ENCODE measurements around the gene PMPCB.
"Not testable (repeated sequence)": the region's sequence is repeated elsewhere in the genome, so short reads cannot be mapped to it uniquely, and the experiment has no call there.

The PMPCB gene

DNA sequence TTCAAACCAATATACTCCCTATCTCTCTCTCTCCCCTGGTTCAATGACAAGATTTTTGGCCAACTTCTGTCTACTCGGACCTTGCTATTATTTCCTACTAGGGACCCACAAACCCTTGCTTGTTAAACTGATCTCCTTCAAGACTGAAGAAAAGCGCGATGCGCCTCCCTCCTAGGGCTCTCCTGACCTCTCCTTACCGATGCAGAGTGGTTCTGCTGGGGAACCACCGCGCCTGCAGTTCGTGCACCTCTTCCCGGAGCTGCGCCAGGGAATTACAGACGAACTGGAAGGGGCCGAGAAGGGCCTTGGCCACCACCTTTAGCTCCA, 17.6 kb upstream of the PMPCB start:
- peak overlapping the region; percentile 93 for H3K27ac ChIP-seq (ENCODE audit: low read length)
- peak overlapping the region; percentile 77 for H3K4me2 ChIP-seq (ENCODE audit: insufficient read depth, low read length)
- H3K9ac ChIP-seq (ENCODE audit: low read depth, low read length): peak overlapping the region; percentile 90
- H3K9me3 ChIP-seq (ENCODE audit: insufficient read depth, low read length, severe bottlenecking); H4K20me1 ChIP-seq (ENCODE audit: insufficient read depth, low read length); H3K27me3 ChIP-seq (ENCODE audit: insufficient read depth, low read length, poor library complexity); DNase-seq: not testable (repeated sequence)
- ATAC-seq (ENCODE audit: insufficient read depth, low read depth): peak; percentile 47
- H2AFZ ChIP-seq (ENCODE audit: low read depth, low read length): peak overlapping the region; percentile 90
- peaks cover 22% of the 10 kb centered on the region for H3K79me2 ChIP-seq (ENCODE audit: insufficient read depth, low read length)
- peaks cover 23% of the 10 kb centered on the region for H3K4me1 ChIP-seq (ENCODE audit: insufficient read depth, low read length)
- H3K4me3 ChIP-seq (ENCODE audit: low read depth in 1 of 2, low read length in 2 of 2): peak overlapping the region; percentile 83 to 94
- H3K36me3 ChIP-seq (ENCODE audit: insufficient read depth, low read length): peaks cover 10% of the 10 kb centered on the region; the same call in 1 of the 2 replicates

DNA sequence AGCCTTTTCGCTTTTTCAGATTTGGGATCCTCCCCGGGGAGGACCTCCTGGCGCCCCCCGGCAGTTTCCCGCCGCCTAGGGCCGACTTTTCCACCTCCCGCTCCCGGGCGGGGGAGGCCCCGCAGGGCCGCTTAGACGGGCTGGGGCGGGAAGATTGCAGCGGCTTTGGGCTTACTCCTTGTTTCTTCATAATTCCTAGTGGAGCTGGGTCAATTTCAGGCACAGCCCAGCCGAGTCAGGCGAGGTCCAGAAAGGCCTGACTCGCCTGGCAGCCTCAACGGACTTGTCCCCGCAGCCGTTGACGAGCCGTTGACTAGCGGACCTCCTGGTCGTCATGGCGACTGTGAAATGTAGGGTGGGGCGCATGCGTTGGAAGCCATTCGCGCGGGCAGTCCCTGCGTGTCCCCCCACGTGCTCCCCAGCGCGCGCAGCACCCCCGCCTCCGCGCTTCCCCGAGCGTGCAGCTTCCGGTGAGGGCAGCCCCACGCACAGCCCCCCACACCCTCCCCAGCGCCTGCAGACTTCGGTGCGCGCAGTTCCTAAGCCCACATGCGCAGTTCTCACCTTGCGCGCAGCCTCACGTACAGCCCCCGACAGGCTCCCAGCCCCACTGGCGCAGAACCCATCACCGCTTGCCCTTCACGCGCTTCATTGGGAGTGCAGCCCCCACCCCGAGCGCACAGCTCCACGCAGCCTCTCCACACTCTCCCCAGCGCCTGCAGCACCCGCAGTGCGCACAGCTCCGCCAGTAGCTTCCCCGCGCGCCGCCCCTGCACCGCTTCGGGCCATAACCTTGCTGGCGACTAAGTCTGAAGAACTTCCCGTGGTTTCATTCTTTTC, 17.1 kb upstream of the PMPCB start:
- Histone ChIP-seq H3K79me2 (ENCODE audit: insufficient read depth, low read length) (peaks cover 22% of the 10 kb centered on the region), H3K4me2 (ENCODE audit: insufficient read depth, low read length) (peak overlapping the region; percentile 77), H3K4me1 (ENCODE audit: insufficient read depth, low read length) (peaks cover 23% of the 10 kb centered on the region), H3K9ac (ENCODE audit: low read depth, low read length) (peak overlapping the region; percentile 90), H2AFZ (ENCODE audit: low read depth, low read length) (peak overlapping the region; percentile 90), H3K27ac (ENCODE audit: low read length) (peak overlapping the region; percentile 93), H3K4me3 (ENCODE audit: low read depth in 1 of 2, low read length in 2 of 2) (peak overlapping the region; percentile 83 to 94)
- H3K27me3 ChIP-seq (ENCODE audit: insufficient read depth, low read length, poor library complexity); H4K20me1 ChIP-seq (ENCODE audit: insufficient read depth, low read length); H3K9me3 ChIP-seq (ENCODE audit: insufficient read depth, low read length, severe bottlenecking); H3K36me3 ChIP-seq (ENCODE audit: insufficient read depth, low read length): not testable (repeated sequence)
- ATAC-seq (ENCODE audit: insufficient read depth, low read depth) (peak; percentile 90), DNase-seq (peak; percentile 93)

DNA sequence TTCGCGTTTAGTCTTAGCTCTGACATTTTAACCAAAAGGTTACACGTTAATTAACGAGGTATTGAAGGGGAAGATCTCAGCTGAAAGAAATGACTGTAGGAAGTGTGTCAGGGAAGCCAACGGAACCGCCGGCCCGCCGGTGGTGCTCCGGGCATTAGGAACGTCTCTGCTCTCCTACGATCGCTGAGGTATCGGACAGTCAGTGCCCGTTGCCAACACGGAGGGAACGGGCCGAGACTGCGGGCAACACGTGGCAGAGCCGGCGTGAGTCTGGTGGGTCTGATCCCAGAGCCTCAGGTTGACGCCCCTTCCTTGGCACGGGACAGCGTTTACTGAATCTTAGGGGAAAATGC, 16.5 kb upstream of the PMPCB start:
- Histone ChIP-seq H3K4me2 (ENCODE audit: insufficient read depth, low read length) (peak overlapping the region; percentile 77), H3K9ac (ENCODE audit: low read depth, low read length) (peak overlapping the region; percentile 90), H3K27ac (ENCODE audit: low read length) (peak overlapping the region; percentile 93)

DNA sequence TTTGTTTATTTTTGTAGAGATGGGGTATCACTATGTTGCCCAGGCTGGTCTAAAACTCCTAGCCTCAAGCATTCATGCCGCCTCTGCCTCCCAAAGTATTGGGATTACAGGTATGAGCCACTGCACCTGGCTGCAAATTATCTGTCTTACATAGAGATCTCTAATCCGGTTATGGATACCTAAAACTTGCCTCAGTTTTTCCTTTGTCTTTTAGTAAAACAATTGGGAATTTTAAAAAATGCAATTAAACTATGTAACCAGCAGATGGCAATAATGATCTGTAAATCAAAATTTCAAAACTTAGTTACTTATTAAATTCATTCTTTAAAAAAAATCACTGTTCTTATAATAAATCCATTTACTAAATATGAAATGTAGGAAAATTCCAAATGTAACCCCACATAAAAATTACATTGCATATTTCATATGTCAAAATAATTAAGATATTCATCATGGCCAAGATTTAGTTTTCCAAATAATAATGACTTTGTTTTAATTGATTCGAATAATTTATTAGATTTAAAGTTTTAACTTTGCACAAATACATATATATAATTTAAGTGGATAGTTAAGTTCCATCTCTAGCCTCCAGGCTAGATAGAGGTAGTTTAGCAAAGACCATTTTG, 14.3 kb upstream of the PMPCB start:
- H3K36me3 ChIP-seq (ENCODE audit: insufficient read depth, low read length); H3K9me3 ChIP-seq (ENCODE audit: insufficient read depth, low read length, severe bottlenecking); H3K27me3 ChIP-seq (ENCODE audit: insufficient read depth, low read length, poor library complexity); H4K20me1 ChIP-seq (ENCODE audit: insufficient read depth, low read length); H3K9ac ChIP-seq (ENCODE audit: low read depth, low read length); H2AFZ ChIP-seq (ENCODE audit: low read depth, low read length); DNase-seq; ATAC-seq (ENCODE audit: insufficient read depth, low read depth); H3K4me3 ChIP-seq (ENCODE audit: low read depth in 1 of 2, low read length in 2 of 2); H3K27ac ChIP-seq (ENCODE audit: low read length); H3K4me2 ChIP-seq (ENCODE audit: insufficient read depth, low read length): not testable (repeated sequence)
- peaks cover 18% of the 10 kb centered on the region for H3K79me2 ChIP-seq (ENCODE audit: insufficient read depth, low read length)
- peaks cover 19% of the 10 kb centered on the region for H3K4me1 ChIP-seq (ENCODE audit: insufficient read depth, low read length)

More for the DNA sequence above, 16.5 kb upstream of the PMPCB start:
- not testable (repeated sequence) for H4K20me1 ChIP-seq (ENCODE audit: insufficient read depth, low read length); H3K9me3 ChIP-seq (ENCODE audit: insufficient read depth, low read length, severe bottlenecking); DNase-seq; ATAC-seq (ENCODE audit: insufficient read depth, low read depth); H3K27me3 ChIP-seq (ENCODE audit: insufficient read depth, low read length, poor library complexity); H3K36me3 ChIP-seq (ENCODE audit: insufficient read depth, low read length)
- Histone ChIP-seq H3K4me1 (ENCODE audit: insufficient read depth, low read length) (peaks cover 23% of the 10 kb centered on the region), H3K79me2 (ENCODE audit: insufficient read depth, low read length) (peaks cover 22% of the 10 kb centered on the region), H2AFZ (ENCODE audit: low read depth, low read length) (peak overlapping the region; percentile 90), H3K4me3 (ENCODE audit: low read depth in 1 of 2, low read length in 2 of 2) (peak overlapping the region; percentile 83 to 94; a peak in 3 of 4 replicates)

DNA sequence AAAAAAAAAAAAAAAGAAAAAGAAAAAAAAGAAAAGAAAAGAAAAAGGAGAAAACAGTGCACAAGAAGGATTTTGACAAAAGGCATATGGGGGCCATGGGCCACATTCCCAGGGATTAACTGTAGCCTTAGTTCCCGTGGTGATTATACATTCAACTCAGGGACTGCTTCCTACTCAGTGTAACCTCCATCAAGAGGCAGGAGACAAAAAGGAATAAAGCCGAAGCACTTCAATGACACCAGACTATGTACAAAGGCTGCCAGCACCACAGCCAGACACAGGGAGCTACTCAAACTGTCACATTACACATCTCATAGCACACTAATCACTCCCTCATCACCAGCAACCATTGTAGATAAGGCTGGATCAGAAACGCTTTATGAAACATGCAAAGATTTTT, 5.1 kb upstream of the PMPCB start:
- Histone ChIP-seq H3K4me3 (ENCODE audit: low read depth in 1 of 2, low read length in 2 of 2) (no peak overlapping the region), H3K79me2 (ENCODE audit: insufficient read depth, low read length) (no peaks in the 10 kb centered on the region), H3K4me2 (ENCODE audit: insufficient read depth, low read length) (no peak overlapping the region), H2AFZ (ENCODE audit: low read depth, low read length) (no peak overlapping the region), H3K27ac (ENCODE audit: low read length) (no peak overlapping the region), H3K36me3 (ENCODE audit: insufficient read depth, low read length) (no peaks in the 10 kb centered on the region), H3K9ac (ENCODE audit: low read depth, low read length) (no peak overlapping the region), H4K20me1 (ENCODE audit: insufficient read depth, low read length) (no peaks in the 10 kb centered on the region), H3K4me1 (ENCODE audit: insufficient read depth, low read length) (peaks cover 6% of the 10 kb centered on the region), H3K27me3 (ENCODE audit: insufficient read depth, low read length, poor library complexity) (no peaks in the 10 kb centered on the region), H3K9me3 (ENCODE audit: insufficient read depth, low read length, severe bottlenecking) (no peaks in the 10 kb centered on the region)
- DNase-seq (no peak), ATAC-seq (ENCODE audit: insufficient read depth, low read depth) (no peak)
- TF ChIP-seq, protein P1, sequence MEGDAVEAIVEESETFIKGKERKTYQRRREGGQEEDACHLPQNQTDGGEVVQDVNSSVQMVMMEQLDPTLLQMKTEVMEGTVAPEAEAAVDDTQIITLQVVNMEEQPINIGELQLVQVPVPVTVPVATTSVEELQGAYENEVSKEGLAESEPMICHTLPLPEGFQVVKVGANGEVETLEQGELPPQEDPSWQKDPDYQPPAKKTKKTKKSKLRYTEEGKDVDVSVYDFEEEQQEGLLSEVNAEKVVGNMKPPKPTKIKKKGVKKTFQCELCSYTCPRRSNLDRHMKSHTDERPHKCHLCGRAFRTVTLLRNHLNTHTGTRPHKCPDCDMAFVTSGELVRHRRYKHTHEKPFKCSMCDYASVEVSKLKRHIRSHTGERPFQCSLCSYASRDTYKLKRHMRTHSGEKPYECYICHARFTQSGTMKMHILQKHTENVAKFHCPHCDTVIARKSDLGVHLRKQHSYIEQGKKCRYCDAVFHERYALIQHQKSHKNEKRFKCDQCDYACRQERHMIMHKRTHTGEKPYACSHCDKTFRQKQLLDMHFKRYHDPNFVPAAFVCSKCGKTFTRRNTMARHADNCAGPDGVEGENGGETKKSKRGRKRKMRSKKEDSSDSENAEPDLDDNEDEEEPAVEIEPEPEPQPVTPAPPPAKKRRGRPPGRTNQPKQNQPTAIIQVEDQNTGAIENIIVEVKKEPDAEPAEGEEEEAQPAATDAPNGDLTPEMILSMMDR (IDR thresholded peaks at IDR 0.05; ENCODE audit: borderline replicate concordance, extremely low read depth, low read length, poor library complexity, severe bottlenecking): no peak
- no peak for TF ChIP-seq EZH2 (IDR thresholded peaks at IDR 0.05; ENCODE audit: borderline replicate concordance, low read depth, low read length, severe bottlenecking)

All from DND-41 (cell line).